Measurements from ENCODE around the gene TMEM222.
"Not testable (repeated sequence)": the region's sequence is repeated elsewhere in the genome, so short reads cannot be mapped to it uniquely, and the experiment has no call there.

DNA sequence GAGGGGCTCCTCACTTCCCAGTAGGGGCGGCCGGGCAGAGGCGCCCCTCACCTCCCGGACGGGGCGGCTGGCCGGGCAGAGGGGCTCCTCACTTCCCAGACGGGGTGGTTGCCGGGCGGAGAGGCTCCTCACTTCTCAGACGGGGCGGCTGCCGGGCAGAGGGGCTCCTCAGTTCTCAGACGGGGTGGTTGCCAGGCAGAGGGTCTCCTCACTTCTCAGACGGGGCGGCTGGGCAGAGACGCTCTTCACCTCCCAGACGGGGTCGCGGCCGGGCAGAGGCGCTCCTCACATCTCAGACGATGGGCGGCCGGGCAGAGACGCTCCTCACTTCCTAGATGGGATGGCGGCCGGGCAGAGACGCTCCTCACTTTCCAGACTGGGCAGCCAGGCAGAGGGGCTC lies 32.8 kb upstream of the TMEM222 start:
- TF ChIP-seq, protein P1, sequence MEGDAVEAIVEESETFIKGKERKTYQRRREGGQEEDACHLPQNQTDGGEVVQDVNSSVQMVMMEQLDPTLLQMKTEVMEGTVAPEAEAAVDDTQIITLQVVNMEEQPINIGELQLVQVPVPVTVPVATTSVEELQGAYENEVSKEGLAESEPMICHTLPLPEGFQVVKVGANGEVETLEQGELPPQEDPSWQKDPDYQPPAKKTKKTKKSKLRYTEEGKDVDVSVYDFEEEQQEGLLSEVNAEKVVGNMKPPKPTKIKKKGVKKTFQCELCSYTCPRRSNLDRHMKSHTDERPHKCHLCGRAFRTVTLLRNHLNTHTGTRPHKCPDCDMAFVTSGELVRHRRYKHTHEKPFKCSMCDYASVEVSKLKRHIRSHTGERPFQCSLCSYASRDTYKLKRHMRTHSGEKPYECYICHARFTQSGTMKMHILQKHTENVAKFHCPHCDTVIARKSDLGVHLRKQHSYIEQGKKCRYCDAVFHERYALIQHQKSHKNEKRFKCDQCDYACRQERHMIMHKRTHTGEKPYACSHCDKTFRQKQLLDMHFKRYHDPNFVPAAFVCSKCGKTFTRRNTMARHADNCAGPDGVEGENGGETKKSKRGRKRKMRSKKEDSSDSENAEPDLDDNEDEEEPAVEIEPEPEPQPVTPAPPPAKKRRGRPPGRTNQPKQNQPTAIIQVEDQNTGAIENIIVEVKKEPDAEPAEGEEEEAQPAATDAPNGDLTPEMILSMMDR (conservative IDR thresholded peaks at IDR 0.05; ENCODE audit: low read length) = not testable (repeated sequence)
- not testable (repeated sequence) for TF ChIP-seq EZH2phosphoT487 (IDR thresholded peaks at IDR 0.05; ENCODE audit: borderline replicate concordance)

All from Loucy (cell line).